H1 (cell line): ENCODE data around the gene HS2ST1. TPM values are rescaled to one million over a fixed set of nuclear protein-coding genes. Genes with fewer than 3 reads are reported as not detected.

ENCODE experiments used
- CBX5 ChIP-seq: fragments of 300-800, 300-1000 bp; sonication (generic); IDR thresholded peaks from 2 replicates; pipeline ENCODE4 v1.7.1; 2016; ENCODE audit warnings: antibody characterized with exemption, low read length, low read depth
- HDAC2 ChIP-seq, 2 experiments: fragments of 300-600 bp in 1 of 2; sonication (generic) in 1 of 2; IDR thresholded peaks; 2 replicates each; pipeline ENCODE4 v1.6.1; 2011 to 2012; ENCODE audit warnings: low read depth in 2 of 2, low read length in 2 of 2, mild to moderate bottlenecking in 2 of 2, moderate library complexity in 2 of 2, borderline replicate concordance in 1 of 2, inconsistent platforms in 1 of 2
- HDAC6 ChIP-seq: IDR thresholded peaks from one replicate; pipeline ENCODE4 v1.7.1; 2012; ENCODE audit warnings: low read depth, mild to moderate bottlenecking, inconsistent platforms, low read length, moderate library complexity
- POLR2AphosphoS5 ChIP-seq: IDR thresholded peaks from 2 replicates; pipeline ENCODE4 v1.6.1; 2011; ENCODE audit warnings: low read depth, low read length
- SIN3A ChIP-seq, 2 experiments: IDR thresholded peaks in 1 of 2; conservative IDR thresholded peaks in 1 of 2; 2 replicates each; pipeline ENCODE4 v1.6.1; 2011 to 2012; ENCODE audit warnings: low read length in 2 of 2, improper control_type of control experiment in 1 of 2, low read depth in 1 of 2, mild to moderate bottlenecking in 1 of 2
- SIX5 ChIP-seq: IDR thresholded peaks from 2 replicates; pipeline ENCODE4 v1.6.1; 2011; ENCODE audit warnings: mild to moderate bottlenecking, low read depth, low read length
- YY1 ChIP-seq: IDR thresholded peaks from 2 replicates; pipeline ENCODE4 v1.6.1; 2011; ENCODE audit warnings: low read depth, mild to moderate bottlenecking, low read length
- polyA plus RNA-seq, 7 experiments: library from polyadenylated mRNA; depleted of rRNA in 3 of 7; stranded (reverse) in 5 of 7; unstranded in 2 of 7; fragments of >200 nt in 5 of 7; fragments of 200-250 nt in 2 of 7; gene quantifications; 1 replicate in 5 of 7; 2 replicates in 1 of 7; 4 replicates in 1 of 7; pipeline versions ENCODE4 v1.2.1 to v1.2.3, GENCODE V29; 2011 to 2013; ENCODE audit warnings: missing spikeins in 2 of 7, mixed read lengths in 2 of 7
- total RNA-seq: library from RNA; stranded (reverse); fragmentation: NEBNext Ultra II Directional; extraction: Animal tissue kit (Norgen Biotek cat#: 25700); gene quantifications from 2 replicates; pipeline ENCODE4 v1.2.1, GENCODE V29; 2021

The HS2ST1 gene
- total and polyA plus RNA-seq, 2 of the 8 experiments (the other 6 are each of a cell fraction or from before 2014, with no cell fraction given), result 5.2 to 28.3 TPM

DNA sequence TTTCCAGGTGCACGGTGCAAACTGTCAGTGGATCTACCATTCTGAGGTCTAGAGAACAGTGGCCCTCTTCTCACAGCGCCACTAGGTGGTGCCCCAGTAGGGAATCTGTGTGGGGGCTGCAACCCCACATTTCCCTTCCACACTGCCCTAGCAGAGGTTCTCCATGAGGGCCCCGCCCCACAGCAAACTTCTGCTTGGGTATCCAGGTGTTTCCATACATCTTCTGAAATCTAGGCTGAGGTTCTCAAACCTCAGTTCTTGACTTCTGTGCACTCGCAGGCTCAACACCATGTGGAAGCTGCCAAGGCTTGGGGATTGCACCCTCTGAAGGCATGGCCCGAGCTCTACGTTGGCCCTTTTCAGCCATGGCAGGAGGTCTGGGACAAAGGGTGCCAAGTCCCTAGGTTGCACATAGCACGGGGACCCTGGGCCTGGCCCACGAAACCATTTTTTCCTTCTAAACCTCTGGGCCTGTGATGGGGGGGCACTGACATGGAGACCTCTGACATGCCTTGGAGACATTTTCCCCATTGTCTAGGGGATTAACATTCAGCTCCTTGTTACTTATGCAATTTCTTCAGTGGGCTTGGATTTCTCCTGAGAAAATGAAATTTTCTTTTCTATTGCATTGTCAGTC lies 10.0 kb downstream of the HS2ST1 start (continued):
- no peak for TF ChIP-seq SIN3A (conservative IDR thresholded peaks at IDR 0.05 in 1 of 2, IDR thresholded peaks at IDR 0.05 in 1 of 2; ENCODE audit: low read depth in 1 of 2, low read length in 2 of 2)
- TF ChIP-seq HDAC2 (IDR thresholded peaks at IDR 0.05; ENCODE audit: borderline replicate concordance in 1 of 2, low read depth in 2 of 2, low read length in 2 of 2), result no peak
- TF ChIP-seq SIX5, result no peak
- no peak for TF ChIP-seq CBX5
- no peak for TF ChIP-seq HDAC6
- TF ChIP-seq POLR2AphosphoS5, result no peak
- no peak for TF ChIP-seq YY1
